T-helper 22 cell (primary cell): Measurements from ENCODE around the gene FGD4.
"Not testable (repeated sequence)": the region's sequence is repeated elsewhere in the genome, so short reads cannot be mapped to it uniquely, and the experiment has no call there.

Experiments
- DNase-seq: peaks from one replicate; pipeline ENCODE4 v3.0.0-alpha.2; 2020; ENCODE audit warnings: low read depth

Gene FGD4

DNA sequence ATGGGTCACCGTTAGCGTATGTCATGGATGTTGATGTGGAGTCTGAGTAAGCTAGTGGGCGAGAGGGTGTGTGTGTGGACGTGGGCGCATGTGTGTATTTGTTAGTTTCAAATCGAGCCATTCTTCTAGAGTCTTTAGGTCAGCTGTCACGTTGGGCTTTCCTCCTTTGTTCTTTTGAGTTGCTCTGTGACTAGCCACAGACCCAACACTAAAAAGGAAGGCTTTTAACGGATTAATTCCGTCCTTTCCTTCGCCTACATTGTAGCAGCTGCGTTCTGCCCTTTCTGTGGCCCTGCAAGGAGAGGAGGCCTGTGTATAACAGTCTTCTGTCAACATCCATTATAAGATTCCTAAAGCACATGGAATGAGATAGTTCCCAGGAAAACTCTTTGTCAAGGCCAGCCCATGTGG, 162.6 kb downstream of the FGD4 start:
- DNase-seq, result no peak

DNA sequence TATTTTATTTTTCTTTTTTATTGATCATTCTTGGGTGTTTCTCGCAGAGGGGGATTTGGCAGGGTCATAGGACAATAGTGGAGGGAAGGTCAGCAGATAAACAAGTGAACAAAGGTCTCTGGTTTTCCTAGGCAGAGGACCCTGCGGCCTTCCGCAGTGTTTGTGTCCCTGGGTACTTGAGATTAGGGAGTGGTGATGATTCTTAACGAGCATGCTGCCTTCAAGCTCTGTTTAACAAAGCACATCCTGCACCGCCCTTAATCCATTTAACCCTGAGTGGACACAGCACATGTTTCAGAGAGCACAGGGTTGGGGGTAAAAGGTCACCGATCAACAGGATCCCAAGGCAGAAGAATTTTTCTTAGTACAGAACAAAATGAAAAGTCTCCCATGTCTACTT, 163.1 kb downstream of the FGD4 start:
- DNase-seq, result not testable (repeated sequence)

DNA sequence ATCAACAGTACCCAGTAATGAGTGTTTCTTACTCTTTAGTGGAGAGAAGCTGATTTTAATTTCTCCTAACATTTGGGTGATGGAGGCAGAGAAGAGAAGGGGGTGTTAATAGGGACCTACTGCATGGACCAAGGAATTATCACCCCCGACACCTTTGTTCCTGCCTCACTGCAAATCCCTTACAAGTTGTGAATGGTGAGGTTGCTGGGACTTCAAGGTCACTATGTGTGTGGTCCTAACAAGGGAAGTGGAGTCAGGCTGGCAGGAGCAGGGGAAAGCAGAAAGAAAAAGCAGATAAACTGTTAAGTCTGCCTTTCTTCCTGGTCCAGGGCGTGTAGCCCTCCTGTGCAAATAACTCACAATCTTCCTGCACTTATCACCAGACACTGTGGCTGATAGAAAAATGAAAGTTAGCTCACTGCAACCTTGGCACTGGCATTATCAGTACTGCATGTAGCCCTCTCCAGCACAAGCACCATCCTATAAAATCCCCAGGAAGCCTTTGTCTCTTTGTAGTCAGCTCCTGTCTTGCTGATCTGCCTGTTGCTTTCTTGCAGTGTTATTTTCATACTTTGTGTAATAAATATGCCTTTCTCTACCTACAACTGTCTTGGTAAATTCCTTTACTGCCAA, 167.4 kb downstream of the FGD4 start:
- DNase-seq, result no peak

DNA sequence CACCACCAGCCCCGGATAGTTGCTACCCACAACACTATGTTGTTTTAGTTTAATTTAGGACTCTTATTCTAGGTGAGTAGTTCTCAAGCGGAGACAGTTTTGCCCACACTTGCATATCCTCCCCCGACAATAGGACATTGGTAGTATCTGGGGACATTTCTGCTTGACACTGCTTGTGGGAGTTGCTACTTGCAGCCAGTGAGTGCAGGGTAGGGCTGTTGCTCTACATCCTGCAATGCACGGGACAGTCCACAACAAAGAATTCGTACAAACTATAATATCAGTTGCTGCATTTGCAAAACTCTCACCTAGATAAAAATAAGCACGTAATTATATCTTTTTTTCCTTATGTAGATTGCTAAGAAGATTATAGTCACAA, 167.9 kb downstream of the FGD4 start:
- DNase-seq, result no peak

DNA sequence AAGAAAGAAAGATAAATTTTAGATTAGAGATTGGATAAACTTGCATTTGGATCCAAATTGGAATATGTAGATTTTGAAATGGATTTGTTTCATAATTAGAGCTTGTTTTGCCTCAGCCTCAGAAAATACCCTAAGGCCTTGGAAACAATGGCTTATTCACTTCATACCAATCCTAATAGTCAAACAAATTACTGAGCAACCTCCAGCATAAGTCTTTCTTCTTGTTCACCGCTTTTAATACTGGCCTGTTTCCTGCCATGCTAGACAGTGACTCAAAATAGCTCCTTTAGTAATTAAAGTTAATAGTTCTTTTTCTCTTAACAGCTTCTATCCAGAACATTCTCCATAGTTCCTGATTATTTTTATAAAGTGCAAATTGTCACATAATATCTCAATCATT, 168.9 kb downstream of the FGD4 start:
- DNase-seq, result no peak

DNA sequence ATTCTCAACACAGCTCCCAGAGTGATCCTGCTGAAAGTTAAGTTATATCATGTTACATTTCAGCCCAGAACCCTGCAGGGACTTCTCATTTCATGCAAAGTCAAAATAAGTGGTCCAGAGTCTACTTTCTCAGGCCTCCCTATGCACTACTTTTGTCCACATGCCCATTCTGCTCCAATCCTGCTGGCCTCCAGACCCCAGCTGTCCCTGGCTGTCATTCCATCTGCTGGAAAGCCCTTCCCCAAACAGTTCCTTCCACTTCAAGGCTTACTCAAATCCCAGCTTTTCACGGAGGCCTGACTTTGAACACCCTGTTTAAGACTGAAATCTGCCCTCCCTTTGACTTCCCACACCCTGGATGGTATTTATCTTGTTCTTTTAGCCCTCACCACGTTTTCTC, 169.9 kb downstream of the FGD4 start:
- no peak for DNase-seq

DNA sequence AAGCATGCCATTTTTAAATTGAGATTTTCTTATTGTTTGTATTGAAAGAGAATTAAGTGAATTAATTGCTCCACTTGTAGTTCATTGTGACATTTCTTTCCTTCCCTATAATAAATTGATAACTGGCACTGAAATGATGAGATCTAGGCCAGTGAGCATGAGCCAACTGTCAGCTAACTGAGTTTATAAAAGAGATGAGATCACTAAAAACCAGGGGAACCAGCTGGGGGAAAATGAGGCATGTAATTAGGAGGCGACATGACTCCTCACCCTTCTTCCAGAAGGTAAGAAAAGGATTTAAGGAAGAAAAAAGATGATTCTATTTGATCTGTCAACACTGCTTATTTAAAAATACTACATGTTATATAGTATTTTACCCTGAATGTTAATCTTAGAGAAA, 175.2 kb downstream of the FGD4 start:
- DNase-seq, result no peak

DNA sequence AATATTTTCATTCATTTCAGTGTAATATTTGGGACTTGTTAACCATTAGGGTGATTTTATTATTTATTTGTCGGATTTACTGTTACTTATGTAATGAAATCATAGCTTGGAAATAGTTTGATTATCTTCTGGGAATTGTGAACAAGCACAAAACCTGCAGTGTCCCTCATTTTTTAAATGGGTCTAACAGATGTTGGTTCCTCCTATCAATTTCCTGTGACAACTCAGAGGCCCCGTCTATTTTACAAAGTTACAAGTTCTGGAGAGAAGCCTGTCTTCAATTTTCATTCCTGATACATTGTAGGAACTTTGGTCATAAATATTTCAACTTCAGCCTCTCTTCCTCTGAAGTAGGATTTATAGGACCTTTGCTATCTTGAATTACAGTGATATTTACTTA, 178.0 kb downstream of the FGD4 start:
- DNase-seq, result no peak

DNA sequence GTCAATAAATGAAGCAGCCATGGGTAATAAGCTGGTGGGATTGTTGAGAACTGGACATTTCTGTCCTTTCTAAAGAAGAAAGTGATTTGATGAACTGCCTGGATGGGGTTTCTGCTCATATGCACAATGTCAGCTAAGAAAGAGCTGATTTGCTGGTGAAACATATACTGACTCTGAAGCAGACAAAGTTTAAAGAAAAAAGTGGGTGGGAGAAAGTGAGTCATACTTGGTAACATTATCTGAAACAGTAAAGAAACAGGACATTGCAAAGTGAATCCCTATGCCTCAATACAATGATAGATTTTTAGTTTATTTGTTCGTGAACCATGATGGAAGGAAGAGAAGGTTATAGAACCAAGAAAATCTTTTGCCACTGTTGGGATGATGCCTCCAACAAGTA, 184.2 kb downstream of the FGD4 start:
- no peak for DNase-seq

DNA sequence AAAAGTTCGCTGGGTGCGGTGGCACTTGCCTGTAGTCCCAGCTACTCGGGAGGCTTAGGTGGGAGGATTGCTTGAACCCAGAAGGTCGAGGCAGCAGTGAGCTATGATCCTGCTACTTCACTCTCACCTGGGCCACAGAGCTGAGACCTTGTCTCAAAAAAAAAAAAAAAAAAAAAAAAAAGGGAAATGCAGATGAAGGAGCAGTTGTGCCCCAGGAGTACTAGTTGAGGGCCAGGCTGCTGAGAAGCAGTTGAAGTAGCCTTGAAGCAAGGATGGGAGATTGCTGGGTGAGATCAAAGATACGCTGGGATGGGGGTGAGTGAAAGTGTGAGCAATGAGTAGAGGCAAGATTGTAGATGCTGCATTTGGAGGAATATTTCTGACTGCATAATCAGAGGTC, 186.3 kb downstream of the FGD4 start:
- no peak for DNase-seq

DNA sequence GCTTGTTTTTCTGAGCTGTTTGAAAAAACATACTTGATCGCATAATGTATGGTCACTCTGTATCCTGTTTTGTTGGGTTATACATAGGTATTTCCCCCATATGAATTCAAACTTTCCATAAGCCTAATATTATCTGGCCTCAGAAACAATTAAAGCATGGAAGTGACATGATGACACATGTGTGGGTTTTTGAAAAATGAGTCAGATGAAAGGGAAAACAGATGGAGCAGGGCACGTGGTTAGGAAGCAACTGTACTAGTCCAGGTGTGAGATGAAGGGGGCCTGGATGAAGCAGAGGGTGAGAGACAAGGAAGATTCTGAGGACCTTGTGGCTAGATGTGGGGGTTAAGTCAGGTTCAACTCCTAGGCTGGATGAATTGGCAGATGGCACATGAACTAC, 187.0 kb downstream of the FGD4 start:
- no peak for DNase-seq

DNA sequence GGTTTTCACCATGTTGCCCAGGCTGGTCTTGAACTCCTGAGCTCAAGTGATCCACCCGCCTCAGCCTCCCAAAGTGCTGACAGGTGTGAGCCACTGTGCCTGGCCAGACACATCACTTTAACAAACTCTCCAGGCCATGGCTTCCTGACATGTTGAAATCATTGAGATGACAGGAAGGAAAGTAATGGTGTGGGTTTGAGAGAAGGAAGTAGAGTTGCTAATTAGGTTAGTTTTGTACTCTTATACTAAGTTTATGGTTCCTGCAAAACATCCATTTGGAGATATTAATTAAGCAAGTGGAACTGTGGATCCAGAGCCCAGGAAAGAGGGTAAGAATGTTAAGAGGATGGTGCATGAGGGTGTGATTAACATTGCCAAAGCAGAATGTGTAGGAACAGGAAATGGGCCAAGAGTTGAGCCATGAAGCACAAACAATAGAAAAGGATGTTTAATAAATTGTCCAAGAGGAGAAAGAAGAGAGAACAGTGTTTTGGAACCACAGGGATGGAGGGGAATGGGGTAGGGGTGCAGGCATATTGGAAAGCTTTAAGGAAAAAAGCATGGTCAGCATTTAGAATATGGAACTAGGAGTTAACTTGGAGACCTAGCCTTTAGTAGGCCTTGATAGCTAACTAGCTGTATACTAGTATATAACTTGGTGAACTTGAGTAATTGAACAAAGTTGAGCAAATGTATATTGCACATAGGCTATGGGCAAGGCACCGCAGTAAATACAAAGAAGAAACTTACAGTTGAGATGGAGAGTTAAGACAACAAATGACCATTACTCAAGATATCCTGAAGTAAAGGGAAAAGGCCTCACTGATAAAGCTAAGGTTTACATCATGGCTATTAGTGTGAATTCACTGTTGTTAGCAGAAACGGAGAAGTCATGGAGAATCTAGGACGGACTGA, 188.5 kb downstream of the FGD4 start:
- no peak for DNase-seq

DNA sequence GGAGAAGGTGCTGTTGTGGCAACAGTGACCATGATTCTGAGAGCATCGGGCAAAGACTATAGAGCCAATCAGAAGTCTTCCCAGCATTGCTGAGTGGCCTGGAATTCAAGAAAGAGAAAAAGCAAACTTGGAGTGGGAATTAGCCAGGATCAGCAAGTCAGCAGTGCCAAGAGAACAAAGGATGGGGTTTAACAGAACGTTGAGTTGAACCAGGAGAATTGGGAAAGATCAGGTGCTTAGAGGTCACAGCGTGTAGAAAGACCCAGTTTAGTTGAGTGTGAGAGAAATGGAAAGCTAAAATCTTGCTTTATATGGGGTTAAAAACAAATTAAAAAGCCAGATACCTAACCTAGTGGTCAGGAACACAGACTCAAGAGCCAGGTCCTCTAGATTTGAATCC, 189.2 kb downstream of the FGD4 start:
- DNase-seq, result no peak

DNA sequence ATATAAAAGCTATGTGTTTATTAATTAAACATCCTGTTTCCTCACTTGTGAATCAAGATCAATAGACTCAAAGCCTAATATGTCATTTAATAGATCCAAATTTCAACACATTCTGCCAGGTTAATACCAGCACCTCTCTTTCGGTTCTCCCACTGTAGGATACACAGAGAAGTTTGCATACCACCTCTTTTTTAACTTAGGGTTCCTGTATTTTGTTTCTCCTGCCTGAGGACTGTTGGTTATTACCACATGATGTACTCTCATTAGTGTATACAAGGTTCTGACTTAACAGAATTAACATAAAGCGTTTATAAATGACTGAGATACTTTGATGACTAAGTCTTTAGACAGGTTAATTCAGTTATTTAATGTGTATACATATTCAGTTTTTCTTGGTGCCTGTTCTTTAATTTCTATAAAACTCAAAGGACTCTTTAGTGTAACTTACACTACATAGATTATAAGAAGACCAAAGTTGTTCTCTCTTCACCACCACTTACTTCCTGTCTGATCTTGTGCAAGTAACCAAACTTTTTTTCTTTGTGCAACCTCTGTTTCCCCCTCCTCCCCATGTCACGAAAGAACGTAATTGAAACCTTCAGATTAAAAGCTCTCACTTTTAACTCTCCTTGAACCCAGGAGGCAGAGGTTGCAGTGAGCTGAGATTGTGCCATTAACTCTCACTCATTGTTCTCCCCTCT, 190.0 kb downstream of the FGD4 start:
- DNase-seq, result no peak

DNA sequence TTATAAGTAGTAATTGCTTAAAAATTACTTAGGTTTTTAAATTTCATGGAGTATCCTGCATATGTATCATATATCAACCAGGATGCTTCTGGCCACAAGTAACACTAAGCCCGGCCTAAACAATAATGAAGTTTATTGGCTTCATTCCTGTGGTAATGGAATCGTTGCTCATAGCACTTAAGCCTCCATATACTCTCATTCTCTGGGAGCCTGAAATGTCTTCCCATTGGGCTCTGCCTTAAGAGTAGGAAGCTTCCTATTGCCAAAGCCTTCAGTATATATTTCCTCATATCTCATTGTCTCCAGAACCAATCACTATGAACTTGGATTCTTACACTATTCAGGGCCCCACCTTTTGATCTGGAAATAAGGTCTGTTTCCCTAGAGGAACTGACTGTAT, 195.9 kb downstream of the FGD4 start:
- no peak for DNase-seq

DNA sequence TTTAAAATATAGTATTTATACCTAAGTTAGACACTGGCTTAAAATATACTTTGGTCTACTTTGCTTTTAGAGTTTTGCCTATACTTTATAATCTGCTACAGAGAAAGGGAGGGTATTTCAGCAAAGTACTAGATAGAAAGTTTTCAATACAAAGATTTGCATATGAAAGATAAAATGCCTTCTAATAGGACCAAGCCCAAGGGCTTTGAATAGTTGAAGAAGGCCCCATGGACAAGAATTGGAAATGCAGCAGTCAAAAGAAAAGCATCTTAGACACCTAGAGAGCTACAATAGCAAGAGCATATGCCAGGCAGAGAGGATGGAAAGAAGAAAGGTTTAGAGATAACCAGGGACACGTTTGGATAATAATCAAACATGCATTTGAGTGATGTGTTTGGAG, 196.7 kb downstream of the FGD4 start:
- no peak for DNase-seq

DNA sequence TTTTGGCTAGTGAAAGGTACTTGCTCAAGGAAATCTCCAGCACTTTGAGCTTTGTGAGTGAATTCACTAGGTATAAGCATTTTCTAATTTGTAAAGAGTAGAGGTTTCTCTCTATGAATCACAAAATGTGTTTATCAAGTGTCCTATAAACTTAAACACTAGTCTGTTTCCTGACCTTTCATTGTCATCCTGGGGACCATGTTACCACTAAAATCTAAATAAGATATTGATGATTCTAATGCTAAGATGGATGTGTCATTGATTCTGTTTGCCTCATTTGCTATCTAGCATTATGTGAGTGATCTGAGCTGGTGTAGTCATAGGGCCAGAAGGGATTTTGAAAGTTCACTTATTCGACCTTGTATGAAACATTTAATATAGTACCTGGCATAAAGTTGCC, 199.3 kb downstream of the FGD4 start:
- DNase-seq, result no peak

DNA sequence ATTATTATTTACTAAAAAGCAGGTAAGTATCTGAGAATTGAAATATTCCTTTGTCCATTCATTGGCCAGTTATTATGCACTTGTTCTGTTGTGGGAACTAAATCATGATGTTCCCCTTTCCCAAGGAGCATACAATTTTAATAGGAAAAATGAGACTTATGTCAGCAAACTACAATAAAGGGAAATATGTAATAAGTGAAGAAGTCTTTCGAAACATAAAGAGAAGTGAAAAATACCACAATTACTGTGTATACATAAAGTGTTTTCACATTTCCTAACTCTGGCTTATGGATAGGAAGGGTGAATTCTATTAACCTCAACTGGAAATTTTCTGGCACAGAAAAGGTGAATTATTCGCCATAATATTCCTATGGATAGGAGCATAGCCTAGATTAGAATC, 201.3 kb downstream of the FGD4 start:
- DNase-seq, result no peak

DNA sequence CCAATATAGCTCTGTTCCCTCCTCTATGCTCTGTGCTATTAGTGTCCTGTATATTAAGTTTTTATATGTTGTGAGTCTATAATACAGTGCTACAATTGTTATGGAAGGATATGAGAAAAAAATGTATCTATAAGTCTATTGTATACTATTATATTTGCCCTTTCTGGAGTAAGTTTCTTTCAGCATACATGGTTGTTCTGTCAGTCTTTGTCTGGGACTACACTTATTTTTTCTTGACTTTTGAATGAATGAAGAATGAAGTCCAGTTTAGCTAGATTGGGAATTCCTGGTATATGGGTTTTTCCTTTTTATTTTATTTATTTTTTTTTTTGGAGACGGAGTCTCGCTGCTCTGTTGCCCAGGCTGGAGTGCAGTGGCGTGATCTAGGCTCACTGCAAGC, 203.7 kb downstream of the FGD4 start:
- no peak for DNase-seq

DNA sequence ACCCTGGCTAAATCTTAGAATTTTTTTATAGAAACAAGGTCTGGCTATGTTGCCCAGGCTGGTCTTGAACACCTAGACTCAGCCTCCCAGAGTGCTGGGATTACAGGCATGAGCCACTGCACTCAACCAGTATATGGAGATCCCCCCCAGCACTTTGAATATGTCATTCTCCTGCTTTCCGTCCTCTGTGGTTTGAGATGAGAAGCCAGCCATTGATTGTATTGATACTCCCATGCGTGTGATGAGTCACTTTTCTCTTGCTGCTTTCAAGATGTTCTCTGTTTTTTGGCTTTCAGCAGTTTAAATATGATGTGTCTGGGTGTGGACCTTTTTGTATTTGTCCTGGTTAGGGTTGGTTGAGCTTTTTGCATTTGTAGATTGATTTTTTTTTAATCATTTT, 204.5 kb downstream of the FGD4 start:
- DNase-seq, result no peak

DNA sequence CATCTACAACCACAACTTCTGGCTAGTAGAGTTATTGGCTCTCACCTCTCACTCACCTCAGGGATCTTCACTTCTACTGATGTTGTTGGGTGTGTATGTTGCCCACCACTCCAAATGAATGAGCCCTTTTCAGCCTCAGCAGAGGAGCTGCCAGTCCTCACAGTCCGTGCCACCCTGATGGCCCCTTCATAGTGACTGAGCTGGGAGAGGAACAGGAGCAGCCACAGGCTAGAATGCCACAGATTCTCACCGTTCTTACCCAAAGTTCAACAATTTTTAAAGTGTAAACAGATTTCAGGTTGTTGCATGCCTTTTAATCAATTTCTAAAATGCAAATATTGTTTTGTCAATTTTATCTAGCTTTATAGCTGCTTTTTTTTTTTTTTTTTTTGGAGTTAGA, 205.2 kb downstream of the FGD4 start:
- no peak for DNase-seq

DNA sequence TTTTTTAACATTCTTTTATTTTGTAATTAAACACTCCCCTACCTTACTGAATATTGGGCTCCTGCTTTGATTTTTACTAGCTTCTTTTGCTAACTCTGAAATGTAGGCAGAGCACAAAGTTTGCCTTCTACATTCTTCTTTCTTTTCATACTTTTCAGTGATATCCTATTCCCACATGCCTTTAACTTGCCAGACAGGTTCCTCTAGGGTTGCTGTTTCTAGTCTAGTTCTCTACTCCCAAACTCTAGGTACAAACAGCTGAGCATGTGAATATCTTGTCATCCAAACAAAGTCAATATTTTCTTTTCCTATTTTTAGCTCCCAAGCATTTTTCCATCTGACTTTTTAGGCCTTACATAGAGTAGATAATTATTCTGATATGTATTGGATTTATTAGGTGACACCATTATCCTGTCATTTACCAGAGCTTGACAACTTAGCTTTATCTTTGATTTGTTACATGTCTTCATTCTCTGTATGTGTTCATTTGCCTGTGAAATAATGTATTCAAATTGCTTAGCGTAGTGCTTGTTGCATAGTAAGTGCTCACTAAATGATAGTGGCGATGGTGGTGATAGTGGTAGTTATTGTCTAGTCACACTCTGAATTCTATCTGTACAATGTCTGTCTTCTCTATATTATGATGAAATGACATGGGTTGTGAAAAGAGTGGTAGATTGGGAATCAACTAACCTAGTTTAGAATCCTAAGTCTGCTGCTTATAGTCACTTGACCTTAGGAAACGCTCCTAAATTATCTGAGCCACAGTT, 206.2 kb downstream of the FGD4 start:
- no peak for DNase-seq
